Measurements from ENCODE around the gene TMEM184C. TPM values are rescaled to one million over a fixed set of nuclear protein-coding genes. Genes with fewer than 3 reads are reported as not detected.
A peak's percentile ranks its signal among the peaks of the same experiment; 100 is the strongest.

TMEM184C gene
- total RNA-seq, 1 donor from 2014 or later = 25.0 TPM

- intact Hi-C loops (cut with DNase I) = loop anchor here (2.0 kb wide), 1 partner anchor 157 kb away; no protein-coding TSS in a partner anchor
- H3K9me3 ChIP-seq = no peaks in the 10 kb centered on the region
- no peak overlapping the region for H3K4me3 ChIP-seq
- no peaks in the 10 kb centered on the region for H3K27me3 ChIP-seq
- no peaks in the 10 kb centered on the region for H3K36me3 ChIP-seq
- peaks cover 6% of the 10 kb centered on the region for H3K4me1 ChIP-seq
- H3K27ac ChIP-seq = no peak overlapping the region
- TF ChIP-seq POLR2AphosphoS5 (IDR thresholded peaks at IDR 0.05; ENCODE audit: insufficient read depth in 1 of 2, low read depth in 1 of 2) = no peak
- no peak for TF ChIP-seq CTCF (IDR thresholded peaks at IDR 0.05)
- no peak for TF ChIP-seq POLR2A (IDR thresholded peaks at IDR 0.05)
- no peak for DNase-seq (ENCODE audit: extremely low spot score in 2 of 2)
These were observed 92.8 kb downstream of the TMEM184C start for GRCh38 chr4:147709999-147710398.

GRCh38 chr4:147714575-147715401 is 97.6 kb downstream of the TMEM184C start:
- no peak overlapping the region for H3K4me3 ChIP-seq
- no peaks in the 10 kb centered on the region for H3K9me3 ChIP-seq
- peak overlapping the region; percentile 5 for H3K27ac ChIP-seq
- H3K36me3 ChIP-seq = no peaks in the 10 kb centered on the region
- peaks cover 6% of the 10 kb centered on the region for H3K4me1 ChIP-seq
- DNase-seq (ENCODE audit: extremely low spot score in 2 of 2) = no peak
- intact Hi-C loops (cut with DNase I) = no loop called here
- no peak for TF ChIP-seq POLR2A (IDR thresholded peaks at IDR 0.05)
- no peak for TF ChIP-seq CTCF (IDR thresholded peaks at IDR 0.05)
- TF ChIP-seq POLR2AphosphoS5 (IDR thresholded peaks at IDR 0.05; ENCODE audit: insufficient read depth in 1 of 2, low read depth in 1 of 2) = no peak
- no peaks in the 10 kb centered on the region for H3K27me3 ChIP-seq

GRCh38 chr4:147717878-147718277 is 100.7 kb downstream of the TMEM184C start:
- no peaks in the 10 kb centered on the region for H3K27me3 ChIP-seq
- H3K36me3 ChIP-seq = no peaks in the 10 kb centered on the region
- peaks cover 4% of the 10 kb centered on the region for H3K4me1 ChIP-seq
- TF ChIP-seq POLR2A (IDR thresholded peaks at IDR 0.05) (no peak), POLR2AphosphoS5 (IDR thresholded peaks at IDR 0.05; ENCODE audit: insufficient read depth in 1 of 2, low read depth in 1 of 2) (no peak), CTCF (IDR thresholded peaks at IDR 0.05) (no peak)
- DNase-seq (ENCODE audit: extremely low spot score in 2 of 2) = no peak
- no peak overlapping the region for H3K4me3 ChIP-seq
- H3K27ac ChIP-seq = no peak overlapping the region
- intact Hi-C loops (cut with DNase I) = no loop called here
- no peaks in the 10 kb centered on the region for H3K9me3 ChIP-seq

Other genes with a start within 250 kb of the TMEM184C start
- gene EDNRA, start 136.3 kb upstream of the TMEM184C start, total RNA-seq = 41.5 TPM
- 6.9 TPM for gene PRMT9, start 66.8 kb downstream of the TMEM184C start, total RNA-seq
- gene ARHGAP10, start 114.7 kb downstream of the TMEM184C start, total RNA-seq = 55.5 TPM

Data from vagina (tissue), 2 donors.